CD14-positive monocyte (primary cell): ENCODE measurements around the gene LUZP4. TPM values are rescaled to one million over a fixed set of nuclear protein-coding genes. Genes with fewer than 3 reads are reported as not detected.

ENCODE experiments used
- DNase-seq, 3 donors: peaks; one replicate each; pipeline ENCODE4 v3.0.0-alpha.2; 2011 to 2022
- H2AFZ ChIP-seq: 2 replicates; pipeline ENCODE4 v1.6.0; 2012; ENCODE audit warnings: mild to moderate bottlenecking, low read depth, low read length, inconsistent platforms; ENCODE audit not compliant: insufficient read depth, poor library complexity, severe bottlenecking
- H3K27ac ChIP-seq, 2 donors: 1 replicate in 1 of 2; 2 replicates in 1 of 2; pipeline ENCODE4 v1.5.1; 2012 to 2013; ENCODE audit warnings: low read length in 2 of 2, control low read depth in 1 of 2, inconsistent platforms in 1 of 2, low read depth in 1 of 2, mild to moderate bottlenecking in 1 of 2
- H3K27me3 ChIP-seq, 2 donors: one replicate each; pipeline versions ENCODE4 v1.6.0 to v1.6.1; 2011 to 2013; ENCODE audit warnings: low read length in 2 of 2; ENCODE audit not compliant: control insufficient read depth in 2 of 2, insufficient read depth in 2 of 2
- H3K36me3 ChIP-seq, 2 donors: replicated peaks in 1 of 2; 1 replicate in 1 of 2; 2 replicates in 1 of 2; pipeline versions ENCODE4 v1.5.1 to v1.6.1; 2012 to 2013; ENCODE audit warnings: low read length in 2 of 2, control low read depth in 1 of 2, inconsistent platforms in 1 of 2, mild to moderate bottlenecking in 1 of 2; ENCODE audit not compliant: insufficient read depth in 2 of 2, control insufficient read depth in 1 of 2
- H3K4me1 ChIP-seq, 2 donors: 1 replicate in 1 of 2; 2 replicates in 1 of 2; pipeline versions ENCODE4 v1.5.1 to v1.6.1; 2012 to 2013; ENCODE audit warnings: low read length in 2 of 2, control low read depth in 1 of 2, inconsistent platforms in 1 of 2, mild to moderate bottlenecking in 1 of 2, moderate library complexity in 1 of 2; ENCODE audit not compliant: insufficient read depth in 2 of 2, control insufficient read depth in 1 of 2
- H3K4me2 ChIP-seq: replicated peaks from 2 replicates; pipeline ENCODE3; 2012; ENCODE audit warnings: low read length, moderate library complexity, mild to moderate bottlenecking; ENCODE audit not compliant: poor library complexity, severe bottlenecking; ENCODE audit errors: extremely low read depth
- H3K4me3 ChIP-seq, 3 experiments: fragments of 200-600 bp in 1 of 3; sonication (generic) in 1 of 3; replicated peaks in 1 of 3; 1 replicate in 2 of 3; 2 replicates in 1 of 3; pipeline ENCODE4 v1.5.1; 2011 to 2013; ENCODE audit warnings: low read length in 3 of 3, mild to moderate bottlenecking in 3 of 3, control low read depth in 2 of 3, low read depth in 2 of 3, inconsistent platforms in 1 of 3, moderate library complexity in 1 of 3
- H3K79me2 ChIP-seq: 2 replicates; pipeline ENCODE4 v1.6.0; 2012; ENCODE audit warnings: mild to moderate bottlenecking, control low read depth, inconsistent platforms, low read length, moderate library complexity; ENCODE audit not compliant: insufficient read depth
- H3K9ac ChIP-seq: 2 replicates; pipeline ENCODE4 v1.6.0; 2017; ENCODE audit warnings: low read length, mild to moderate bottlenecking; ENCODE audit not compliant: insufficient read depth, poor library complexity, severe bottlenecking
- H3K9me3 ChIP-seq, 2 donors: replicated peaks in 1 of 2; 1 replicate in 1 of 2; 2 replicates in 1 of 2; pipeline versions ENCODE4 v1.5.1 to v1.6.1; 2012 to 2013; ENCODE audit warnings: low read length in 2 of 2, control low read depth in 1 of 2; ENCODE audit not compliant: control insufficient read depth in 1 of 2, insufficient read depth in 1 of 2
- H4K20me1 ChIP-seq: 2 replicates; pipeline ENCODE4 v1.6.0; 2012; ENCODE audit warnings: mild to moderate bottlenecking, low read length, control low read depth, moderate library complexity; ENCODE audit not compliant: insufficient read depth
- H3K27ac Mint-ChIP-seq, 7 donors: one replicate each; pipeline ENCODE4 v1.8.0; 2020; ENCODE audit warnings: mild to moderate bottlenecking in 7 of 7, mixed read lengths in 7 of 7, moderate library complexity in 6 of 7, inconsistent platforms in 2 of 7
- H3K27me3 Mint-ChIP-seq, 3 donors: one replicate each; pipeline ENCODE4 v1.8.0; 2021 to 2022; ENCODE audit warnings: low read depth in 3 of 3, mild to moderate bottlenecking in 3 of 3, mixed read lengths in 3 of 3, moderate library complexity in 3 of 3, inconsistent platforms in 1 of 3
- H3K36me3 Mint-ChIP-seq, 2 donors: one replicate each; pipeline ENCODE4 v1.8.0; 2020; ENCODE audit warnings: mixed read lengths in 2 of 2, inconsistent platforms in 1 of 2, mild to moderate bottlenecking in 1 of 2
- H3K4me1 Mint-ChIP-seq: one replicate; pipeline ENCODE4 v1.8.0; 2020; ENCODE audit warnings: mild to moderate bottlenecking, mixed read lengths
- H3K4me3 Mint-ChIP-seq, 2 donors: one replicate each; pipeline ENCODE4 v1.8.0; 2020; ENCODE audit warnings: mild to moderate bottlenecking in 2 of 2, mixed read lengths in 2 of 2, moderate library complexity in 1 of 2
- H3K9me3 Mint-ChIP-seq, 7 donors: one replicate each; pipeline ENCODE4 v1.8.0; 2020 to 2022; ENCODE audit warnings: mixed read lengths in 7 of 7, mild to moderate bottlenecking in 6 of 7, moderate library complexity in 6 of 7, inconsistent platforms in 2 of 7
- CTCF ChIP-seq: fragments of 200-600 bp; IDR thresholded peaks from one replicate; pipeline ENCODE4 v1.8.0; 2022; ENCODE audit warnings: antibody characterized with exemption, mild to moderate bottlenecking
- WGBS: methylation state at CpG from one replicate; pipeline ENCODE4 v1.1.5; 2013; ENCODE audit warnings: missing lambda C conversion rate; ENCODE audit not compliant: insufficient coverage; 5-methylcytosine and 5-hydroxymethylcytosine counted together
- intact Hi-C, 2 donors: fragments of 100-400 bp; cut with micrococcal nuclease; formaldehyde crosslinking; loops; one replicate each; pipeline versions ENCODE4 v1.15.0 to v1.15.1; 2023
- polyA plus RNA-seq, 3 donors: library from polyadenylated mRNA; depleted of rRNA in 1 of 3; unstranded in 2 of 3; stranded (reverse) in 1 of 3; fragments of 300-500 nt in 2 of 3; fragments of >200 nt in 1 of 3; fragmentation: Illumina TruSeq in 2 of 3; gene quantifications; 1 replicate in 2 of 3; 2 replicates in 1 of 3; pipeline ENCODE4 v1.2.3, GENCODE V29; 2012 to 2021

LUZP4 gene
- polyA plus RNA-seq, 3 donors = not detected

DNA sequence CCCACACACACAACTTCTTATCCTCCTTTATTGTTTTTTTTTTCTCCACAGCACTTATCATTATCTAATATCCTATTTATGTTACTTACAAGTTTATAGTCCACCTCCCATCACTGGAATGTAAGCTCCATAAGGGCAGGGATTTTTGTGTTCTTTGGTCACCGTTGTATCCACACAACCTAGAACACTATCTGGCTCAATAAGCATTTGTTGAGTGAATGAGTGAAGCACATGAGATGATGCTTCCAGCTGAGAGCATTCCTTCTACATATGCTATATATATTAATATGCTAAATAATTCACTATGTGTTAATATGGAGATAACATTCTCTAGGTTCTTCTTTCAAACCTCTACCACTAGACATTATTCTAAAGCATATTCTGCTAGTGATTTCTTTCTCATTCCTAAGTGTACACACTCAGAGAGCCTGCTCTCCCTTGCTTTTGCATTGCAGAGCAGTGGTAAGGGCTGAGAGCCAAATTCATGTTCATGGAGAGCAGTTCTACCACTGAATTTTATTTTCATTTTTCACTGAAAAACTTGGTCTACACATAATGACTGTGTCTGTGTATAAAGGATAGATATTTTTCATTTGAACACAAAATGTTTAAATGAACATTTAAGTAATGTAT, 20.3 kb upstream of the LUZP4 start:
- H3K4me1 Mint-ChIP-seq = no peaks in the 10 kb centered on the region
- H3K27me3 ChIP-seq = peaks cover 0 to 5% of the 10 kb centered on the region in 2 donors
- H3K36me3 ChIP-seq = no peaks in the 10 kb centered on the region
- H4K20me1 ChIP-seq = no peaks in the 10 kb centered on the region
- H3K27ac ChIP-seq = no peak overlapping the region
- peaks cover 0 to 5% (median 0%) of the 10 kb centered on the region in 3 donors for H3K27me3 Mint-ChIP-seq
- H3K4me1 ChIP-seq = no peaks in the 10 kb centered on the region
- no peak overlapping the region for H3K4me3 ChIP-seq
- no peak overlapping the region for H3K9ac ChIP-seq
- no CpG with 5 or more reads among the region's 1 CpG for WGBS
- DNase-seq = no peak
- no peak overlapping the region for H2AFZ ChIP-seq
- no peaks in the 10 kb centered on the region for H3K36me3 Mint-ChIP-seq
- intact Hi-C loops = no loop called here
- no peaks in the 10 kb centered on the region for H3K79me2 ChIP-seq
- no peak overlapping the region for H3K4me2 ChIP-seq
- H3K9me3 ChIP-seq = no peaks in the 10 kb centered on the region
- H3K27ac Mint-ChIP-seq = no peak overlapping the region
- TF ChIP-seq CTCF = no peak
- no peak overlapping the region for H3K4me3 Mint-ChIP-seq
- H3K9me3 Mint-ChIP-seq = peaks cover 0 to 1% (median 0%) of the 10 kb centered on the region in 7 donors

DNA sequence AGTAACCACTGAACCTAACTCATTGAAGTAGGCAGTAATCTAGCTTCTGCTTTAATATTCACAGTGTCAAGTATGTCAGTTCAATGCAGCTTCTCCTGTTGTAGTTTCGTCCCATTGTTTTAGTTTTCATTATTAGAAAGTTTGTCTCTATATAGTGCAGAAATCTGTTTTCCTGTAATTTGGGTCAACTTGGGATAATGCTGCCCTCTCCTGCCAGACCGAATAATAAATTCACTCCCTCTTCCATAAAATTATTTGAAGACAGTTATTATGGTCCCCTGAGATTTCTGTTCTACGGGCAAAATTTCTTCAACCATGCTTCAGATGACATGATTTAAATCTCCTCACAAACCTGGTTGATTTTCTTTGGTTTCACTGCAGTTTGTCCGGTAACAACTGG, 4.6 kb upstream of the LUZP4 start:
- no peaks in the 10 kb centered on the region for H4K20me1 ChIP-seq
- peaks cover 0 to 3% of the 10 kb centered on the region in 2 donors for H3K27me3 ChIP-seq
- WGBS = no CpG with 5 or more reads among the region's 4 CpGs
- Mint-ChIP-seq H3K27me3 (peaks cover 0 to 7% (median 1%) of the 10 kb centered on the region in 3 donors), H3K4me3 (no peak overlapping the region), H3K4me1 (no peaks in the 10 kb centered on the region), H3K9me3 (peaks cover 0 to 13% (median 10%) of the 10 kb centered on the region in 7 donors), H3K27ac (no peak overlapping the region), H3K36me3 (no peaks in the 10 kb centered on the region)
- peaks cover 8% of the 10 kb centered on the region in 2 donors for H3K9me3 ChIP-seq
- no peaks in the 10 kb centered on the region for H3K79me2 ChIP-seq
- no peak overlapping the region for H3K27ac ChIP-seq
- no peak overlapping the region for H3K4me3 ChIP-seq
- H3K36me3 ChIP-seq = no peaks in the 10 kb centered on the region
- DNase-seq = no peak
- H3K4me1 ChIP-seq = no peaks in the 10 kb centered on the region
- no peak for TF ChIP-seq CTCF
- intact Hi-C loops = no loop called here
- H3K9ac ChIP-seq = no peak overlapping the region
- no peak overlapping the region for H3K4me2 ChIP-seq
- H2AFZ ChIP-seq = no peak overlapping the region
